Trophoblast cell (in vitro differentiated cells and primary cell): ENCODE measurements around the gene POM121L2.

Experiments used
- DNase-seq, 2 donors: peaks; one replicate each; pipeline ENCODE4 v3.0.0-alpha.2; 2016
- H2AFZ ChIP-seq: 2 replicates; pipeline ENCODE4 v1.6.1; 2013; ENCODE audit warnings: low read length, moderate library complexity, mild to moderate bottlenecking; ENCODE audit not compliant: insufficient read depth, poor library complexity
- H2AK5ac ChIP-seq: 2 replicates; pipeline ENCODE4 v1.6.1; 2013; ENCODE audit warnings: mild to moderate bottlenecking, low read length
- H2BK120ac ChIP-seq: 2 replicates; pipeline ENCODE4 v1.6.1; 2013; ENCODE audit warnings: low read length, mild to moderate bottlenecking, moderate library complexity; ENCODE audit not compliant: insufficient read depth, poor library complexity
- H2BK12ac ChIP-seq: 2 replicates; pipeline ENCODE4 v1.6.1; 2013; ENCODE audit warnings: mild to moderate bottlenecking, low read length, moderate library complexity
- H2BK5ac ChIP-seq: 2 replicates; pipeline ENCODE4 v1.6.1; 2013; ENCODE audit warnings: low read length, low read depth, moderate library complexity, mild to moderate bottlenecking; ENCODE audit not compliant: poor library complexity
- H3K14ac ChIP-seq: 2 replicates; pipeline ENCODE4 v1.6.1; 2013; ENCODE audit warnings: mild to moderate bottlenecking, low read length
- H3K18ac ChIP-seq: 2 replicates; pipeline ENCODE4 v1.6.1; 2013; ENCODE audit warnings: mild to moderate bottlenecking, low read length
- H3K23ac ChIP-seq: 2 replicates; pipeline ENCODE4 v1.6.1; 2013; ENCODE audit warnings: low read length
- H3K27ac ChIP-seq: 2 replicates; pipeline ENCODE4 v1.5.1; 2013; ENCODE audit warnings: low read depth, mild to moderate bottlenecking, inconsistent platforms, low read length, moderate library complexity
- H3K27me3 ChIP-seq: 2 replicates; pipeline ENCODE4 v1.6.1; 2013; ENCODE audit warnings: inconsistent platforms, mild to moderate bottlenecking, low read length, moderate library complexity; ENCODE audit not compliant: insufficient read depth
- H3K36me3 ChIP-seq, 2 experiments: 1 replicate in 1 of 2; 2 replicates in 1 of 2; pipeline ENCODE4 v1.6.1; 2013; ENCODE audit warnings: low read length in 2 of 2, mild to moderate bottlenecking in 2 of 2, moderate library complexity in 1 of 2; ENCODE audit not compliant: insufficient read depth in 2 of 2, control insufficient read depth in 1 of 2
- H3K4ac ChIP-seq: 2 replicates; pipeline ENCODE4 v1.6.1; 2013; ENCODE audit warnings: low read depth, mild to moderate bottlenecking, low read length, moderate library complexity
- H3K4me1 ChIP-seq, 2 experiments: 1 replicate in 1 of 2; 2 replicates in 1 of 2; pipeline ENCODE4 v1.6.1; 2013; ENCODE audit warnings: low read length in 2 of 2, mild to moderate bottlenecking in 2 of 2, moderate library complexity in 1 of 2; ENCODE audit not compliant: insufficient read depth in 2 of 2, control insufficient read depth in 1 of 2
- H3K4me2 ChIP-seq: 2 replicates; pipeline ENCODE4 v1.6.1; 2013; ENCODE audit warnings: inconsistent platforms, mild to moderate bottlenecking, low read length, moderate library complexity
- H3K4me3 ChIP-seq: 2 replicates; pipeline ENCODE4 v1.5.1; 2013; ENCODE audit warnings: mild to moderate bottlenecking, low read depth, low read length, inconsistent platforms
- H3K79me1 ChIP-seq: one replicate; pipeline ENCODE4 v1.6.1; 2013; ENCODE audit warnings: low read length
- H3K79me2 ChIP-seq: 2 replicates; pipeline ENCODE4 v1.6.1; 2013; ENCODE audit warnings: low read length, mild to moderate bottlenecking; ENCODE audit not compliant: control insufficient read depth, insufficient read depth, poor library complexity
- H3K9ac ChIP-seq: 2 replicates; pipeline ENCODE4 v1.6.1; 2013; ENCODE audit warnings: mild to moderate bottlenecking, low read length
- H3K9me3 ChIP-seq: 2 replicates; pipeline ENCODE4 v1.6.1; 2013; ENCODE audit warnings: low read depth, mild to moderate bottlenecking, control low read depth, inconsistent platforms, low read length; ENCODE audit not compliant: insufficient read depth
- H4K12ac ChIP-seq: 2 replicates; pipeline ENCODE4 v1.6.1; 2013; ENCODE audit warnings: low read depth, mild to moderate bottlenecking, low read length, moderate library complexity
- H4K8ac ChIP-seq: 2 replicates; pipeline ENCODE4 v1.6.1; 2013; ENCODE audit warnings: low read depth, mild to moderate bottlenecking, low read length, moderate library complexity
- H4K91ac ChIP-seq: one replicate; pipeline ENCODE4 v1.6.1; 2013; ENCODE audit warnings: low read depth, mild to moderate bottlenecking, low read length, moderate library complexity
- WGBS: extraction: QIAGEN DNeasy Blood & Tissue Kit; methylation state at CpG from one replicate; pipeline ENCODE4 v1.1.7; 2013; ENCODE audit warnings: missing lambda C conversion rate; ENCODE audit not compliant: insufficient read length, insufficient coverage; ENCODE audit errors: extremely low coverage; 5-methylcytosine and 5-hydroxymethylcytosine counted together

The POM121L2 gene

DNA sequence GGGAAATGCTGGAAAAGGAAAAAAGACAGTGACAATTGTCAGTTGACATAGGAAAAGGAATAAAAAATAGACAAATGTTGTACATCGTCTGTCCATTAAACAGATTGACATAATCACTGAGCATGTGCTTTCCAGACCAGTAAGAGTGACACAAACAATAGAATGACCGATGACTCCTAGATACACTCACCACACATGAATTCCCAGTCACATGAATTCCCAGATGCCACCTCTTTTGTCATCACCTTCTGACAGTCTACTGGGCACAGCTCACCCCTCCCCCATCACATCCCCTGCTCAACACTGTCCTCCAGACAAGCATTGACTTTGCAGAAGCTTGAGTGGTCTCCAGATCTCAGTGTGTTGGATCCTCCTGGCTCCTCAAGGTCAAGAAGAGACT is 25.9 kb downstream of the POM121L2 start:
- no peaks in the 10 kb centered on the region for H3K27me3 ChIP-seq
- no peak overlapping the region for H4K8ac ChIP-seq
- H3K79me2 ChIP-seq: no peaks in the 10 kb centered on the region
- H4K91ac ChIP-seq: no peak overlapping the region
- no peak overlapping the region for H3K23ac ChIP-seq
- H2AFZ ChIP-seq: no peak overlapping the region
- no peaks in the 10 kb centered on the region for H3K79me1 ChIP-seq
- no peak overlapping the region for H3K18ac ChIP-seq
- H3K4ac ChIP-seq: no peak overlapping the region
- DNase-seq: no peak
- no peaks in the 10 kb centered on the region for H3K36me3 ChIP-seq
- H3K4me2 ChIP-seq: no peak overlapping the region
- H2BK12ac ChIP-seq: no peak overlapping the region
- no peak overlapping the region for H2BK5ac ChIP-seq
- H2BK120ac ChIP-seq: no peak overlapping the region
- no peak overlapping the region for H3K9ac ChIP-seq
- no CpG with 5 or more reads among the region's 2 CpGs for WGBS
- no peak overlapping the region for H3K14ac ChIP-seq
- no peak overlapping the region for H4K12ac ChIP-seq
- H3K9me3 ChIP-seq: no peaks in the 10 kb centered on the region
- H3K4me1 ChIP-seq: peaks cover 3 to 4% of the 10 kb centered on the region in 2 experiments
- no peak overlapping the region for H3K4me3 ChIP-seq
- no peak overlapping the region for H3K27ac ChIP-seq
- no peak overlapping the region for H2AK5ac ChIP-seq

DNA sequence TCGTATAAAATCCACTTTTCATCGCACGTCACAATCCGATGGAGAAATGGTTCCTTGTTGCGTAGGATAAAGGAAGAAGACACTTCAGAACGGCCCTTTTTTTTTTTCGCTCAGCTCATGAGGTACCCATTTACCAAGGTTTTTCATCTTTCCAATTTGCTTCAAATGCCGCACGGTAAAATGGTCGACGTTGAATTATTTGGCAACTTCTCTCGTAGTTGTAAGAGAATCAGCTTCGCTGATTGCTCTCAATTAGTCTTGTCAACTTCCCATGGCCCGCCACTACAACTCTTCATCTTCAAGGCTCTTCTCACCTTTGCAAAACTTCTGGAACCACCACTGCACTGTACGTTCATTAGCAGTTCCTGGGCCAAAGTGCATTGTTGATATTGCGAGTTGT is 28.8 kb downstream of the POM121L2 start:
- H2BK5ac ChIP-seq: no peak overlapping the region
- H4K91ac ChIP-seq: no peak overlapping the region
- H3K4me1 ChIP-seq: peaks cover under 1 to 3% of the 10 kb centered on the region in 2 experiments
- H3K27ac ChIP-seq: no peak overlapping the region
- no peak overlapping the region for H4K12ac ChIP-seq
- H3K23ac ChIP-seq: no peak overlapping the region
- H3K4me3 ChIP-seq: no peak overlapping the region
- no peak overlapping the region for H3K4me2 ChIP-seq
- no peak overlapping the region for H2AK5ac ChIP-seq
- DNase-seq: no peak
- H3K79me2 ChIP-seq: peaks cover 2% of the 10 kb centered on the region
- WGBS: no CpG with 5 or more reads among the region's 16 CpGs
- no peak overlapping the region for H2AFZ ChIP-seq
- H2BK120ac ChIP-seq: no peak overlapping the region
- no peak overlapping the region for H3K18ac ChIP-seq
- no peak overlapping the region for H3K14ac ChIP-seq
- H3K27me3 ChIP-seq: no peaks in the 10 kb centered on the region
- no peaks in the 10 kb centered on the region for H3K9me3 ChIP-seq
- H3K79me1 ChIP-seq: no peaks in the 10 kb centered on the region
- no peak overlapping the region for H3K4ac ChIP-seq
- no peaks in the 10 kb centered on the region for H3K36me3 ChIP-seq
- H2BK12ac ChIP-seq: no peak overlapping the region
- H3K9ac ChIP-seq: no peak overlapping the region
- no peak overlapping the region for H4K8ac ChIP-seq

DNA sequence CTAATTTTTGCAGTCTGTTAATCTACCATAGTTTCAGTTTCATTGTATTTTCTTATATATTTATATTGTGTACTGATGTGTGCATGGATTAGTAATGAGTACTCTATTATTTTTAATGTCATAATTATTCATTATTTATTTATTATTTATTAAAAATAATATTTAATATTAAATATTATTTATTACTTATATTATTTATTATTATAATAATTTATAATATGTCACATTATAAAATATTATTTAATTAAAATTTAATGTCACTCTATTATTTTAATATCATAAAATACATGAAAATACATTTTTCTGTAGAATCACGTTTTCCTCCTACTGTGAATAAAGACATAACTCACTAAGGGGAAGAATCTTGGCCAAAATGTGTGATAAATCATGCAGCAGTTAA is 30.5 kb downstream of the POM121L2 start:
- no peaks in the 10 kb centered on the region for H3K36me3 ChIP-seq
- H3K23ac ChIP-seq: no peak overlapping the region
- no peak overlapping the region for H3K27ac ChIP-seq
- H3K9ac ChIP-seq: no peak overlapping the region
- no peaks in the 10 kb centered on the region for H3K27me3 ChIP-seq
- H3K4me1 ChIP-seq: peaks cover 0 to 3% of the 10 kb centered on the region in 2 experiments
- WGBS: no CpG with 5 or more reads among the region's 1 CpG
- no peak overlapping the region for H4K91ac ChIP-seq
- no peak overlapping the region for H3K4me2 ChIP-seq
- DNase-seq: no peak
- no peak overlapping the region for H2BK12ac ChIP-seq
- H2AFZ ChIP-seq: no peak overlapping the region
- no peak overlapping the region for H3K4ac ChIP-seq
- H2BK120ac ChIP-seq: no peak overlapping the region
- no peaks in the 10 kb centered on the region for H3K79me1 ChIP-seq
- no peak overlapping the region for H2AK5ac ChIP-seq
- H4K8ac ChIP-seq: no peak overlapping the region
- no peak overlapping the region for H3K14ac ChIP-seq
- no peak overlapping the region for H2BK5ac ChIP-seq
- no peak overlapping the region for H3K4me3 ChIP-seq
- H4K12ac ChIP-seq: no peak overlapping the region
- no peak overlapping the region for H3K18ac ChIP-seq
- H3K9me3 ChIP-seq: no peaks in the 10 kb centered on the region
- H3K79me2 ChIP-seq: peaks cover 2% of the 10 kb centered on the region

DNA sequence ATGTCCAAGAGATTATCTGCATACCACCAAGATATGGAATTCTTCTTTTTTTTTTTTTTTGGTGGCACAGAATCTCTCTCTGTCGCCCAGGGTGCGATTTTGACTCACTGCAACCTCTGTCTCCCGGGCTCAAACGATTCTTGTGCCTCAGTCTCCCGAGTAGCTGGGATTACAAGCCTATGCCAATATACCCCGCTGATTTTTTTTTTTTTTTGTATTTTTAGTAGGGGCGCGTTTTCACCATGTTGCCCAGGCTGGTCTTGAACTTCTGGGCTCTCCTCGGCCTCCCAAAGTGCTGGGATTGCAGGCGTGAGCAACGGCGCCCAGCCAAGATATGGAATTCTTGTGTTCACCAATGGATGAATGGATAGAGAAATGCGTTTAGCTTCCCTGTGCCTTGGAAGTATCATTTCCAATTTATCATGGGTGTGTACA is 31.0 kb downstream of the POM121L2 start:
- H3K9me3 ChIP-seq: no peaks in the 10 kb centered on the region
- H3K9ac ChIP-seq: no peak overlapping the region
- H3K4me3 ChIP-seq: no peak overlapping the region
- peaks cover 2% of the 10 kb centered on the region for H3K79me2 ChIP-seq
- peak overlapping the region; percentile 57 for H3K4me2 ChIP-seq
- no peak overlapping the region for H2AK5ac ChIP-seq
- H4K91ac ChIP-seq: no peak overlapping the region
- H3K36me3 ChIP-seq: no peaks in the 10 kb centered on the region
- H2AFZ ChIP-seq: peak overlapping the region; percentile 83
- no CpG with 5 or more reads among the region's 13 CpGs for WGBS
- H2BK5ac ChIP-seq: no peak overlapping the region
- no peak overlapping the region for H3K18ac ChIP-seq
- no peak overlapping the region for H2BK12ac ChIP-seq
- no peak overlapping the region for H3K27ac ChIP-seq
- peaks cover 0 to 3% of the 10 kb centered on the region in 2 experiments for H3K4me1 ChIP-seq
- no peaks in the 10 kb centered on the region for H3K27me3 ChIP-seq
- H3K4ac ChIP-seq: no peak overlapping the region
- H3K79me1 ChIP-seq: no peaks in the 10 kb centered on the region
- no peak overlapping the region for H3K23ac ChIP-seq
- no peak overlapping the region for H2BK120ac ChIP-seq
- H3K14ac ChIP-seq: no peak overlapping the region
- no peak overlapping the region for H4K12ac ChIP-seq
- DNase-seq: peak in 1 of 2 donors; percentile 31
- H4K8ac ChIP-seq: no peak overlapping the region
